ENCODE data around the gene ACSF3. TPM values are rescaled to one million over a fixed set of nuclear protein-coding genes. Genes with fewer than 3 reads are reported as not detected.
"Not testable (repeated sequence)": the region's sequence is repeated elsewhere in the genome, so short reads cannot be mapped to it uniquely, and the experiment has no call there.

Gene ACSF3
- total RNA-seq, 2 experiments from 2014 or later, result 57.3 to 62.0 TPM

GRCh38 chr16:89084814-89085612, 8.6 kb upstream of the ACSF3 start:
- H3K36me3 Mint-ChIP-seq (ENCODE audit: low read depth), result no peaks in the 10 kb centered on the region
- peaks cover 4% of the 10 kb centered on the region for H3K4me1 Mint-ChIP-seq
- H3K27me3 Mint-ChIP-seq, result peaks cover 2% of the 10 kb centered on the region
- ChIA-PET POLR2A (no interaction called here), CTCF (interaction anchor here (1.4 to 1.7 kb wide), 2 partner anchors 24 to 141 kb away, joined by 3 to 4 read pairs; no protein-coding TSS in a partner anchor)
- H3K9me3 Mint-ChIP-seq, result no peaks in the 10 kb centered on the region
- no peak overlapping the region for H3K27ac Mint-ChIP-seq
- no peak for DNase-seq
- H3K4me3 Mint-ChIP-seq, result no peak overlapping the region

- POLR2A ChIA-PET, result no interaction called here
- CTCF ChIA-PET, result interaction anchor here (1.0 to 1.7 kb wide), 3 partner anchors 14 to 142 kb away, joined by 3 to 4 read pairs (median 3); no protein-coding TSS in a partner anchor
- no peak overlapping the region for H3K27ac Mint-ChIP-seq
- no peaks in the 10 kb centered on the region for H3K36me3 Mint-ChIP-seq (ENCODE audit: low read depth)
- H3K9me3 Mint-ChIP-seq, result no peaks in the 10 kb centered on the region
- DNase-seq, result no peak
- peaks cover 2% of the 10 kb centered on the region for H3K27me3 Mint-ChIP-seq
- peaks cover 4% of the 10 kb centered on the region for H3K4me1 Mint-ChIP-seq
- H3K4me3 Mint-ChIP-seq, result no peak overlapping the region
Observed at GRCh38 chr16:89085755-89086154, 7.9 kb upstream of the ACSF3 start.

- Mint-ChIP-seq H3K4me3 (no peak overlapping the region), H3K27me3 (peaks cover 5% of the 10 kb centered on the region), H3K27ac (peak overlapping the region; percentile 14), H3K36me3 (ENCODE audit: low read depth) (no peaks in the 10 kb centered on the region), H3K4me1 (peaks cover 5% of the 10 kb centered on the region), H3K9me3 (no peaks in the 10 kb centered on the region)
- POLR2A ChIA-PET, result no interaction called here
- no peak for DNase-seq
- CTCF ChIA-PET, result interaction anchor here (1.2 kb wide), 1 partner anchor 8 kb away, joined by 3 read pairs; no protein-coding TSS in a partner anchor
Observed at GRCh38 chr16:89087922-89088497, 5.6 kb upstream of the ACSF3 start.

GRCh38 chr16:89089120-89089519, 4.5 kb upstream of the ACSF3 start:
- Mint-ChIP-seq H3K36me3 (ENCODE audit: low read depth) (no peaks in the 10 kb centered on the region), H3K4me1 (peaks cover 7% of the 10 kb centered on the region), H3K27ac (no peak overlapping the region), H3K4me3 (no peak overlapping the region), H3K9me3 (no peaks in the 10 kb centered on the region), H3K27me3 (peaks cover 5% of the 10 kb centered on the region)
- ChIA-PET CTCF (no interaction called here), POLR2A (no interaction called here)
- DNase-seq, result no peak

GRCh38 chr16:89090182-89090630, 3.4 kb upstream of the ACSF3 start:
- no peaks in the 10 kb centered on the region for H3K9me3 Mint-ChIP-seq
- no peak overlapping the region for H3K4me3 Mint-ChIP-seq
- ChIA-PET CTCF (no interaction called here), POLR2A (no interaction called here)
- H3K4me1 Mint-ChIP-seq, result peaks cover 14% of the 10 kb centered on the region
- H3K36me3 Mint-ChIP-seq (ENCODE audit: low read depth), result peaks cover 2% of the 10 kb centered on the region
- no peak overlapping the region for H3K27ac Mint-ChIP-seq
- peaks cover 5% of the 10 kb centered on the region for H3K27me3 Mint-ChIP-seq
- DNase-seq, result no peak

GRCh38 chr16:89090669-89091426, 2.8 kb upstream of the ACSF3 start:
- DNase-seq, result no peak
- Mint-ChIP-seq H3K36me3 (ENCODE audit: low read depth) (peaks cover 2% of the 10 kb centered on the region), H3K27me3 (peaks cover 5% of the 10 kb centered on the region), H3K4me1 (peaks cover 20% of the 10 kb centered on the region), H3K27ac (no peak overlapping the region), H3K4me3 (no peak overlapping the region), H3K9me3 (no peaks in the 10 kb centered on the region)
- ChIA-PET POLR2A (no interaction called here), CTCF (no interaction called here)

GRCh38 chr16:89092013-89092412, 1.6 kb upstream of the ACSF3 start:
- Mint-ChIP-seq H3K36me3 (ENCODE audit: low read depth) (peaks cover 13% of the 10 kb centered on the region), H3K4me1 (peaks cover 32% of the 10 kb centered on the region), H3K4me3 (peak overlapping the region; percentile 35), H3K9me3 (no peaks in the 10 kb centered on the region), H3K27me3 (peaks cover 5% of the 10 kb centered on the region), H3K27ac (peak overlapping the region; percentile 28)
- ChIA-PET POLR2A (no interaction called here), CTCF (interaction anchor here (0.6 to 0.7 kb wide), 2 partner anchors 29 to 95 kb away, joined by 3 to 4 read pairs; no protein-coding TSS in a partner anchor)
- no peak for DNase-seq

GRCh38 chr16:89093252-89093601, 425 bp upstream of the ACSF3 start:
- peaks cover 17% of the 10 kb centered on the region for H3K36me3 Mint-ChIP-seq (ENCODE audit: low read depth)
- H3K9me3 Mint-ChIP-seq, DNase-seq, H3K27me3 Mint-ChIP-seq, POLR2A ChIA-PET: not testable (repeated sequence)
- CTCF ChIA-PET, result interaction anchor here (1.0 kb wide), 1 partner anchor 279 kb away, joined by 3 read pairs; no protein-coding TSS in a partner anchor
- H3K27ac Mint-ChIP-seq, result peak overlapping the region; percentile 86
- peaks cover 44% of the 10 kb centered on the region for H3K4me1 Mint-ChIP-seq
- peak overlapping the region; percentile 69 for H3K4me3 Mint-ChIP-seq

GRCh38 chr16:89094252-89094879, 714 bp downstream of the ACSF3 start:
- H3K27ac Mint-ChIP-seq, result peak overlapping the region; percentile 99
- H3K27me3 Mint-ChIP-seq, result peaks cover 5% of the 10 kb centered on the region
- peak; percentile 28 for DNase-seq
- no peaks in the 10 kb centered on the region for H3K9me3 Mint-ChIP-seq
- H3K4me1 Mint-ChIP-seq, result peaks cover 55% of the 10 kb centered on the region
- peaks cover 20% of the 10 kb centered on the region for H3K36me3 Mint-ChIP-seq (ENCODE audit: low read depth)
- ChIA-PET CTCF (interaction anchor here (0.6 to 1.0 kb wide), 2 partner anchors 93 to 280 kb away, joined by 3 read pairs; no protein-coding TSS in a partner anchor), POLR2A (no interaction called here)
- peak overlapping the region; percentile 96 for H3K4me3 Mint-ChIP-seq

GRCh38 chr16:89094880-89095258, 1.2 kb downstream of the ACSF3 start:
- no peaks in the 10 kb centered on the region for H3K9me3 Mint-ChIP-seq
- H3K4me3 Mint-ChIP-seq, result peak overlapping the region; percentile 96
- H3K27me3 Mint-ChIP-seq, result peaks cover 2% of the 10 kb centered on the region
- DNase-seq, result no peak
- H3K4me1 Mint-ChIP-seq, result peaks cover 60% of the 10 kb centered on the region
- ChIA-PET POLR2A (no interaction called here), CTCF (no interaction called here)
- peak overlapping the region; percentile 99 for H3K27ac Mint-ChIP-seq
- peaks cover 25% of the 10 kb centered on the region for H3K36me3 Mint-ChIP-seq (ENCODE audit: low read depth)

GRCh38 chr16:89095491-89095951, 1.9 kb downstream of the ACSF3 start:
- peaks cover 2% of the 10 kb centered on the region for H3K27me3 Mint-ChIP-seq
- CTCF ChIA-PET, result interaction anchor here (1.1 kb wide), 1 partner anchor 8 kb away, joined by 3 read pairs; no protein-coding TSS in a partner anchor
- peak overlapping the region; percentile 99 for H3K27ac Mint-ChIP-seq
- POLR2A ChIA-PET, result no interaction called here
- no peaks in the 10 kb centered on the region for H3K9me3 Mint-ChIP-seq
- peak overlapping the region; percentile 96 for H3K4me3 Mint-ChIP-seq
- H3K36me3 Mint-ChIP-seq (ENCODE audit: low read depth), result peaks cover 29% of the 10 kb centered on the region
- no peak for DNase-seq
- peaks cover 67% of the 10 kb centered on the region for H3K4me1 Mint-ChIP-seq

- Mint-ChIP-seq H3K4me3 (peak overlapping the region; percentile 96), H3K36me3 (ENCODE audit: low read depth) (peaks cover 34% of the 10 kb centered on the region), H3K27me3 (peaks cover 2% of the 10 kb centered on the region), H3K9me3 (no peaks in the 10 kb centered on the region), H3K4me1 (peaks cover 73% of the 10 kb centered on the region), H3K27ac (peak overlapping the region; percentile 99)
- no peak for DNase-seq
- ChIA-PET POLR2A (no interaction called here), CTCF (interaction anchor here (1.1 kb wide), 1 partner anchor 8 kb away, joined by 3 read pairs; no protein-coding TSS in a partner anchor)
Observed at GRCh38 chr16:89096042-89096717, 2.5 kb downstream of the ACSF3 start.

Measured in activated CD4-positive, alpha-beta T cell treated with anti-CD3 and anti-CD28 coated beads, Interleukin-2, amount 10 ng/mL, durations not matched to agents 7 days and 5 days (primary cell).